ENCODE results near the gene LRRC28.
"Not testable (repeated sequence)": the region's sequence is repeated elsewhere in the genome, so short reads cannot be mapped to it uniquely, and the experiment has no call there.

LRRC28 gene

DNA sequence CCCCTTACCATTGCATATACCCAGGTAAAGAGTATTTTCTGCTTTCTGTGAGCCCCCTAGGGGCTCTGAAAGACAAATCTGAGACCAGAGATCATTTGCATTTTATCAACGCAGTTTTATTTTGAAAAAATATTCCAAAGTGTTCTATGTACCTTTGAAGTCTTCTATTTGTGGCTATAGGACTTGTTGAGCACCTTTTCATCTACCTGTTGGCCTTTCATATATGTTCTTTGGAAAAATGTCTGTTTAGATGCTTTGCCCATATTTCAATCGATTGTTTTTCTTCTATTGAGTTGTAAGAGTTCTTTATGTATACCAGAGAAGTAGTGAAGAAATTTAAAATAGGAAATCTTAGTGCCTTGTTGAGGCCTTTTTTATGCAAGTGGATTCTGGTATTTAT, 94.0 kb downstream of the LRRC28 start:
- DNase-seq, result no peak

DNA sequence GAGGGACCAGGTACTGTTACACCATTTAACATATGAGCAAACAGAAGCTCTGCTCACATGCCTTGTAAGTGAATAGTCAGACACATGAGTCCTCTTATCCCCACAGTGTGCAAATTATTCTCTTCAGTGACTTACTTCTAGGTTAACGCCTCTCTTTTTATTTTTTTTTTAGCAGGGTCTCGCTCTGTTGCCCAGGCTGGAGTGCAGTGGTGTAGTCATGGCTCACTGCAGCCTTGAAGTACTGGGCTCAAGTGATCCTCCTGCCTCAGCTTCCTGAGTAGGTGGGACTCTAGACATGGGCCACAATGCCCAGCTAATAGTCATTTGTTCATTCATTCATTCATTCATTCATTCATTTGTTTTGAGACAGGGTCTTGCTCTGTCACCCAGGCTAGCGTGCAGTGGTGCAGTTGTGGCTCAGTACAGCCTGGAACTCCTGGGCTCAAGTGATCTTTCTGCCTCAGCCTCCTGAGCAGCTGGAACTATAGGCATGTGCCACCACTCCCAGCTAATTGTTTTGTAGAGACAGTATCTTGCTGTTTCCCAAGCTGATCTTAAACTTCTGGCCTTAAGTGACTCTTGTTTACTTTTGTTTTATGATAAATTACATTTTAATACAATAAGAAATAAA, 94.7 kb downstream of the LRRC28 start:
- DNase-seq, result no peak

DNA sequence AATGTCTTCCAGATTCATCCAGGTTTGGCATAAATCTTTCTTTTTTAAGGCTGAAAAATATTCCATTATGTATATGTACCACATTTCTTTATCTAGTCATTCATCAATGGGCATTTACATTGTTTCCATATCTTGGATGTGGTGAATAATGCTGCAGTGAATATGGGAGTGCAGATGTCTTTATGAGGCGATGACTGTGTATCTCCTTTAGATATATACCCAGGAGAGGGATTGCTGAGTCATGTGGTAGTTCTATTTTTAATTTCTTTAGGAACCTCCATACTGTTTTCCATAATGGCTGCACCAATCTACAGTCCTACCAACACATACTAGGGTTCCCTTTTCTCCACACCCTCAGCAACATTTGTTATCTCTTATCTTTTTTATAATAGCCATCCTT, 96.3 kb downstream of the LRRC28 start:
- DNase-seq, result no peak

DNA sequence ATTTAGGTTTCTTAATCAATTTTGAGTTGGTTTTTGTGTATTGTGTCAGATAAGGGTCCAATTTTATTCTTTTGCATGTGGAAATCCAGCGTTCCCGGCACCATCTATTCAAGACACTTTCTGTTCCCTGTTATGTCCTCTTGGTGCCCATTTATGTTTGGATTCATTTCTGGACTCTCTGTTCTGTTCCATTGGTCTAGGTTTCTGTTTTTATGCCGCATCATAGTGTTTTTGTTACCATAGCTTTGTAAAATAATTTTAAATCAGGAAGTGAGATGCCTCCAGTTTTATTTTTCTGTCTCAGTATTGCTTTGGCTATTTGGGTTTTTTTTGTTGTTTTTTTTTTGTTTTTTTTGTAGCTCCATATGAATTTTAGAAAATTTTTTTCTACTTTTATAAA, 97.1 kb downstream of the LRRC28 start:
- DNase-seq, result no peak

DNA sequence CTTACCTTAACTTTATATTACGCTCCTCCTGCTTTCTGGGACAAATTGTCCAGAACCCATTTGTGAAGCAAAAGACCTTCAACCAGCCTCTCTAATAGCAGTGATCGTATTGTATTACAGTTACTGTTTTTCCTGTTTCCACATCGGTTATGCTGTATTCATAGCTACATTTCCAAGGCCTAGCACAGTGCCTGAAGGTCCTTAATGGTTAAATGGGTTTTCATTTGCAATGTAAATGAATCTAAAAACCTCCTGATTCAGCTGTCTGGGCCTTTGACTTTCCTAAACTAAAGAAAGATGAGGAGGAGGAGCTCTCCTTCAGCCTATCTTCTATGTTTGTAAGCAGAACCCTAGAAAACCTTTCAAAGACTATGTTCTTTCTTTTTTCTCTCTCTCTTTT, 99.1 kb downstream of the LRRC28 start:
- DNase-seq, result no peak

DNA sequence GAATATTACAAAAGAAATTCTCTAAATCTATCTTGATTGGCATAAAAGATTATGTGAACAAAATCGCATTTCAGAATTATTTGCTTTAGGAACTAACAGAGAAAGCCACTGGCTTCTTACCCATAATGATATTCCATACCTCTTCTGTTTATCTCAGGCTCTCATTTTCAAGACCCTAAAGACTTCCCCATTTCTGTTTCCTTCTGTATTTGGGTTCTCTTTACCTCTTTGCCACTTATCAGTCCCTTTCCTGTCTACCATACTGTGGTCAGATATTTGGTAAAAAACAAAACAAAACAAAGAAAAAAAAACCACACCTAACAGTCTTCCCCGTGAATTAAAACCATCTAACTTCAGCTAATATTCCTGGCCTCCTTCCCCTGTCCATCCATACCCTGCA, 108.5 kb downstream of the LRRC28 start:
- no peak for DNase-seq

DNA sequence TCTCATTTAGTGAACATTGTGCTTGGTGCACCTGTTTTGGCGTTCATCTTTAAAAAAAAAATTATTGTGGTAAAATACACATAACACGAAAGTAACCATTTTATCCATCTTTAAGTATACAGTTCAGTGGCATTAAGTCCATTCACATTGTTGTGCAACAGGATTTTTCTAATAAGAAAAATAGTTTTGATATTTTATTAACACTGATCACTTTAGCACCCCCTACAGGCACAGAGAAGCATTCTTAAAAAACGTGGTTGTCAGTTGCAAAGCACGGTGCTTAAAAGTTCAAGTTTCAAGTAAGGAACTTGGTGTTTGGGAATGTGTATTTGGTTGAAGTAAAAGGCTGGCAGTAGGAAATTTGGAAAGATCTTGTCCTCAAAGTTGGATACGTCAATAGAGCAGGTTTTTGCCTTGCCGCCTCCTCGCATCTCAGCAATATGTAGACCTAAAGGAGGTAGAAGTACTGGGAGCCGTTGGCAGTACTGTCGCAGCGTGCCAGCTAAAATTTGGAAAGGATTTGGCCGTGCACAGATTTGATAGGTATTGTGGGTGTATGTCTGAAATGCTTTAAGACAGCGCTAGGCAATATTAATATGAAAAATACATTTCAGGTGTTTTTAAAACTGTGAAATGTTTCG, 110.4 kb downstream of the LRRC28 start:
- no peak for DNase-seq

DNA sequence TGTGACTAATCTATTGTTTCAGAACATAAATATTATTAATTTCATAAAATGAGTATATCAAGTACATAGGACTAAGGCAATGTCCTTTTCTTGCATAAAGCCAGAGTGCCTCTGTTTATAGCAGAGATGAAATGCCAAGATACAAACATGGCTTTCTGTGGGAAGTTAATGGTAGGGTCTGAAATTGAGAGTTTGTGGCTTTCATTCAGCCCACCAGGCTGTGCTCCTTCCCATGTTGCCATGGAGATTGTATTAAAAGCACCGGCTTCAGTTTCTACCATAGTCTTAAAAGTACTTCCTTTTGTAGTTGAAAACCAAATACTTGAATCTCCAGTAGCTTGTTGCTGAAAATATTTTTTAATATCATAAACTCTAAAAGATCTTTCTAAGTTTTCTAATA, 114.0 kb downstream of the LRRC28 start:
- DNase-seq, result no peak

DNA sequence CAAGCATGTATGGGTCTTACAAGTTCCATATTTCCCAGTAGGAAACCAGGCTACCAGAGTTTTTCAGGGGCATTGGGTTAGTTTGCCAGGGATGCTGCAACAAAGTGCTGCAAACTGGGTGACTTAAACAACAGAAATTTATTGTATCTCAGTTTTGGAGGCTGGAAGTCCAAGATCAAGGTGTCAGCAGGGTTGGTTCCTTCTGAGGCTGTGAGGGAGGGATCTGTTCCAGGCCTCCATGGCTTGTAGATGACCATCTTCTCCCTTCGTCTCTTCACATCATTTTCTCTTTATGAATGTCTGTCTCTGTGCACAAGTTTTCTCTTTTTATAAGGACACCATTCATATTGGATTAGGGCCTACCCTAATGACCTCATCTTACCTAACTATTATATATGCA, 114.7 kb downstream of the LRRC28 start:
- no peak for DNase-seq

DNA sequence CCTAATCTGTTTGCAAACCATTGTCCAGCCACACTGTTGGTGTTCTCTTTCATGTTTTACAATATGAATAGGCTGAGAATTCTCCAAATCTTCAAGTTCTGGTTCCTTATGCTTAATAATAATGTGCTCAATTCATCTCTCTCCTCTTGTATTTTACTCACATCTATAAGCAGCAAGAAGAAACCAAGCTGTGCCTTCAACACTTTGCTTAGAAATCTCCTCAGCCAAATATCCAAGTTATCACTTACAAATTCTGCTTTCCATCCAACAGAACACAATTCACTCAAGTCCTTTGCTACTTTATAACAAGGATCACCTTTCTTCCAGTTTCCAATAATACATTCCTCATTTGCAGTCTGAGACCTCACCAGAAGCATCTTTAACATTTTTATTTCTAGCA, 117.5 kb downstream of the LRRC28 start:
- DNase-seq, result no peak

DNA sequence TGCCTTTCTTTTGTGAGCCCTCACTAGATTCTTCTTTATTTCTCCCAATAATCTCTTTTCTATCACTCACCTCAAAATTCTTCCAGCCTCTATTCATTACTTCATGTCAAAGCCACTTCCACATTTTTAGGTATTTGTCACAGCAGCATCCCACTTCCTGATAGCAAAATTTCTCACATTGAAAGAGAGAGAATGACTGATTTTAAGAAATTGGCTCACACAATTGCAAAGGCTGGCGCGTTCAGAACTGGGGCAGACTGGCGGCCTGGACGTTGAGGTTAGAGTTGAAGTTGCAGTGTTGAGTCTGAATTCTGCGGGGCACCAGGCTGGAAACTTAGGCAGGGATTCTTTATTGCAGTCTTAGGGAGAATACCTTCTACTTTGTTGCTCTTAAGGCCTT, 117.9 kb downstream of the LRRC28 start:
- DNase-seq, result no peak

DNA sequence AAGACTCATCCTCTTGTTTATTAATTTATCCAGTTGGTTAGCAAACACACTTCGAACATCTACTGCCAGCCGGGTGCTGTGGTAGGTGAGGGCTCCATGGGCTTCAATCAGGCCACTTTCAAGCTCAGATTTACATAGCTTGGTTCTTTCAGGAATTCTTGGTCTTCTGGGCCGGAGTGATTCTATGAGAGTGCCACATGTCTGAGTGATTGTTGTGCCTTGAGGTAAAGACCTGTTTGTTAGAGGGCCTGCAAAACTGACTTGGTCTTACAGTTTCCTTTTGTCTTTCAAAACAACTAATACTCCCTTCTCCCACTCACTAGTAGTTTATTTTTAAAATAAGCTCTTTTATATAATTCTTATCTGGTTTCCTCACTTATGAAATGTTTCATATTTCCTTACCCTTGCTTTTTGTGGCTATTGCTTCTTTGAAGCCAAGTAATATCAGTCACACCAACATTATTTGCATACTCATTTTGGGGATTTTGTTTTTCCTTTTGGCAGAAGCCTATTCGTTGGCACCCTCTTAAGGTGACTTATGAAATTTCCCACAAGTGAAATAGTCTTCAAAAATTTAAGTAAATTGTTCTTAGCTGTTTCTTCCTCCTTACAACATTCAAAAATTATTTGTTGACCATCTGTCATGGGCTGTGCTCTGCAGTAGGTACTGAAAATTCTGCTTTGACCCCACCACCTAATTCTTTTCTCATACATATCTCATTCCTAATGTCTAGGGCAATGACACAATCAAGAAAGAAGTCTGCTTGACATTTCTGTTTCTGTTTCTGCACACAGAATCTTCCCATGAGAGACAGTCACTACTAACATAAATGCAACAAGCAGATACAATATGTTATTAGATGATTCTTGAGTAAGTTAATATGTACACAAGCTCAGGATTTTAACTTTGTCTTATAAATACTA, 120.2 kb downstream of the LRRC28 start:
- no peak for DNase-seq

DNA sequence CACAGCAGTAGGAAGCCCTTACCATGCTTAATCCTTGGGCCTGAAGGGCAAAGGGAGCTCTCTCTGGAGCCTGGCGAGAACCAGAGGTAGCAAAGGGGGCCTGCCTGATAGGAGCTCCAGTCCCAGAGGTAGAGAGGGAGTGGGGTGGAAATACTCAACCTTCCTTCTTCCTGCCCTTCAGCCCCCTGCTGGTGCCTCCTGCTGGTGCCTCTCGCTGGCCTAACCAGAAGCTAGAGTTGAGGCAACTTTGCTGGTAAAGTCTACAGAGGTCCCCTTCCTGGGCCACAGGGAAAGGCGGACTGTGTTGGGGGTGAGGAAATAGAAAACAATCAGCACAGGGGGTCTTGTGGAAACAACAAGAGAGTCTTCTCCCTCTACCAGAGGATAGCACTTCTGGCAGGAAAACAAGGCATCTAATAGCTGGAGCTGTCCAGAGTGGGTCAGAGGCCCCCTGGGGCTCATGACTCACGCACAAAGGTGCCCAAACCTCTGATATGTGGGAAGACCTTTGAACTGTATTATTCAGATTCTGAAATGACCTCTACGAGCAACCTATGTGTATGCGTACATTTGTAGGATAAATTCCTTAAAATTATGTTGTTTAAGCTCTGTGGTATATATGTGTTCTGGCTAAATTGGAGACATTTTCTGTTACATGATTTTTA, 133.9 kb downstream of the LRRC28 start:
- DNase-seq, result no peak

DNA sequence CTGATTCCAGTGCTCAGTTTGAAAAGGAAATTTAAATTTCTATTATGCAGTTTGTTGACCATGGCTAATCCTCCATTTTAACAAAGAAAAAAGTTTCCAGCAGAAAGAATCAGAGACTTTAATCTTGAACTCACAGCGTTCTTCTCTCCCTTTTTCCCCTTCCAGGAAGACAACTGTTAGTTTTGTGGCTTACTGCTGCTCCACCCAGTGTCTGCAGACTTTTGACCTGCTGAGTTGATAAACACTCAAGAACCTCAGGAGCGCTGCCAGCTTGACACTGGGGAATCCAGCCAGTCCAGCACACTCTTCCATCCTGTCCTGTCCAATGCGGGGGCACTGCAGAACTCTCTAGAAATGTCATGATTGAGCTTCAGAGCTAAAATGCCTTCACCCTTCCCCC, 134.6 kb downstream of the LRRC28 start:
- no peak for DNase-seq

DNA sequence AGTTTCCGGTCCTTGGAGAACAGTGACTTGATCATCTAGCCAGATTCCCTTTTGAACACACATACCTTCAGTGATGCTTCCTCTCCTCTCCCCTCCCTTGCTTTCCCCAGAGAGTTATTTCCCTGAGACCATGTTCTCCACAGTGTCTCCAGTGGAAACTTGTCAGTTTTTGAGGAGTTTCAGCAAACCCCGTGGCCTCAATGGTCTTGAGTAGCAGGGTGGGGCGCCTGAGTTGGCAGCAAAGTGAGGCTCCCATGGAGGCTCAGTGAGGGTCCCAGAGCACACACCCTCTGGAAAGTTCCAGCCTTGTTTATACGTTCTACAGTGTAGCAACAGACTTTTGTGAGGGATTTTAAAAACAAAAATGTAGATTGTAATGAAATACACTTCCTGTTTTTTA, 135.1 kb downstream of the LRRC28 start:
- DNase-seq, result no peak

DNA sequence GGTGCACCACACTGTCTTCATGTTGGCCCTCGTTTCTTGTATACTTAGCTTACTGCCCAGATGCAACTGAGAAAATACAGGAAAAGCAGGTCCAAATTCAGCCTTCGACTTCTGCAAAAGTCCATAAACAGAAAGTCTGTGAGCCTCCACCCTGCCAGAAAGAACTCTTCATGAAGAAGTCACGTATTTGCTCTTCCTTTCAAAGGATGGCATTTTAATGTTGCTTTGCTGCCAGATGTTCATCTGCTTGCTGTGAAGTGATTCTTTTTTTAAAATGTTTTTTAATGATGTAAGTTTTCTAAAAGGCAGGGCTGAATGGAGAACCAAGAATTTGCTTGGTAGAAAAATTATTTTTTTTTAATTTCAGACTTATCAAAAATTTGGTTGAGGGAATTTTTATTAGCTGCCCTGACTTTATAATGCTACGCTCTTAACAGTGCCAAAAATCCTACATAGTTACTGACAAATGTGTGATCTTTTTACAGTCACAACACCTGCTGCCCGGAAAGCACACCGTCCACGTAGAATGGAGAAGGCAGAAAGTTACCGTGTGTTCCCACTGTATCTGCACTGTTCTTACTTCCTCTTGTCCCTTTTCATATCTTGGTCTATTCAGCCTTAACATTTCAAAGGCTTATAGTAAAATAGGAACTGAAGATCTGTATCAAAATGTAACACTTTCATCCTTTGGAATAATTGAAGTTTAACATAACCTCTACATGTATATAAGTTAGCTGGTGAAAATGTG, 136.3 kb downstream of the LRRC28 start:
- DNase-seq, result no peak

DNA sequence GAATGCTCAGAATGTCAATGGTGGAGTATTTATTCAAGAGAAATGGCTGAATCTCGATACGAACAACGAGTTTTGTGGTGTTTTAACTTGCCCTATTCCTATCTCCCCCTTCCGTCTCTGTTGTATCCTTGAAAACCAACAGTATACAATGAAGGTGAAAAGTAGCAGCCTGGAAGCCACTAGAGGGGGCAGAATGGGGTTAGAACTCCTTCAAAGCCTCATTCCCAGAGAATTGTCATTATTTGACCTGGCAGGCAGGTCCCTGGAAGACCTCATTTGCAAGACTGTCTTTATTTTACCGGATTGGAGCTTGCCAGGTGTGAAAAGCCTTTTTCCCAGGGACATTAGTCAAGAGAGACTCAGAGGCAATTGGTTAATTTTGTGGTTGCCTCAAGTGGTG, 139.4 kb downstream of the LRRC28 start:
- DNase-seq, result no peak

DNA sequence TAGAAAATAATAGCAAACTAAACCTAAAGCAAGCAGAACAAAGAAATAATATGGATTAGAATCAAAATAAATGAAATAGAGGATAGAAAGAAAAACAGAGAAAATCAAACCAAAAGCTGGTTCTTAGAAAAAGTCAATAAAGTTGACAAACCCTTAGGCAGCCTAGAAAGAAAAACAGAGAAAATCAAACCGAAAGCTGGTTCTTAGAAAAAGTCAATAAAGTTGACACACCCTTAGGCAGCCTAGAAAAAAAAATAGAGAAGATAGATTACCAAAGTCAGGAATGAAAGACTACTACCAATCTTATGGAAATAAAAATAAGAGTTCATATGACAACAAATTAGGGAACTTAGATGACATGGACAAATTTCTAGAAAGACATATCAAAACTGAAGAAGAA, 142.4 kb downstream of the LRRC28 start:
- DNase-seq, result no peak

DNA sequence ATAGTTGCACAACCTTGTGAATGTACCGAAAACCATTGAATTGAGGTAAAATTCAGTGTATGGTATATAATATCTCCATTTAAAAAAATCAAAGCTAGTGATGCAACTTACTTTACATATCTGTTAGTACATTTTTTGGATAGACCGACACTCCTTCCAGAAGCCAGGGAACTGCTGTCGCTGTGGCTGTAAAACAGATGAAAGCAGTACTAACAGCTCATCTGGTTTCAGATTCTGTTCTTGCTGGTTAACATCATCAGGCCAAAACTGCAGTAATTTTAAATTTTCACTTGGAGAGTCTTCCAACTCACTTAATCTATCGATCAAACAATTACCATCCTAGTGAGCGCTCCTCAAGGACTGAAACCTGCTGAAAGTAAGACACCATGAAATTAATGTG, 145.1 kb downstream of the LRRC28 start:
- DNase-seq, result no peak

DNA sequence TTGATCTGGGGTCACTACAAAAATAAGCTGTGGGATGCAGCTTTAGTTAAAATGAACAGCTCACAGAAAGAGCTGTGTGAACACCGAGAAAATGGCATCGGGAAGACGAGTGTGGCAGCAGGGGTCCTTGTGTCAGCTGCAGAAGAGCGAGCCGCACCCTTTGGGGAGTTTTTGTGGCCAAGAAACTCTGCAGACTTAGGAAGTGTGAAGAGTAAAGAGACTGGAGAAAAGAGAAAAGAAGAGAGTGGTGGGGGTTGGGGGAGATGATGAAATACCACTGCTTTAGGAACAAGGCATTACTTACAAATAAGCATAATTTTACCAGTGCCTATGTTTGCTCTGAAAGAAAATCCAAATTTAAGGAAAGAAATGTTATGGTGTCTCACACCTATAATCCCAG, 147.8 kb downstream of the LRRC28 start:
- DNase-seq, result no peak

DNA sequence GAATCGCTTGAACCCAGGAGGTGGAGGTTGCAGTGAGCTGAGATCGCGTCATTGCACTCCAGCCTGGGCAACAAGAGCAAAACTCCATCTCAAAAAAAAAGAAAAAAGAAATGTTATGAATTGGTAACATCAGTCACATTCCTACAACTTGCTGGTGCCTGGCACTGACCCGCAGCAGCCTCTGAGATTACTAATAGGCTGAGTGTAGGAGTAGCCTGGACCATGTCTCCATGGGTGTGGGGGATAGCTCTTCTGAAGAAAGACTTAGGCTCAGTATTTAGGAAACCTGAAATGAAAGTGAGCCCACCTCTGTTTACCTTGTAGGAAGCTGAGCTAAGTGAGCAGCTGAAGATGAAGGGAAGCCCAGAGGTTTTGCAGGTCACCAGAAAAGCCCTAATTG, 148.3 kb downstream of the LRRC28 start:
- no peak for DNase-seq

DNA sequence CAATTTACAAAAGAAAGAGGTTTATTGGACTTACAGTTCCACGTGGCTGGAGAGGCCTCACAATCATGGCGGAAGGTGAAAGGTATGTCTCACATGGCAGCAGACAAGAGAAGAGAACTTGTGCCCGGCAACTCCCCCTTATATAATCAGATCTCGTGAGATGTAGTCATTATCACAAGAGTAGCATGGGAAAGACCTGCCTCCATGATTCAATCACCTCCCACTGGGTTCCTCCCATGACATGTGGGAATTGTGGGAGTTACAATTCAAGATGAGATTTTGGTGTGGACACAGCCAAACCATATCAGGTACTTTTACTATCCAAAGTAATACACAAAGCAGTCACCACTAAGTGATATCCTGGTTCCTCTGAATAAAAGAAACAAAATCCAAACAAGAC, 149.9 kb downstream of the LRRC28 start:
- not testable (repeated sequence) for DNase-seq
